ENCODE measurements around the gene RIC8B.

- TF ChIP-seq POLR2AphosphoS5 (IDR thresholded peaks at IDR 0.05) (no peak), CTCF (IDR thresholded peaks at IDR 0.05) (no peak), POLR2A (IDR thresholded peaks at IDR 0.05) (no peak)
These were observed 19.9 kb downstream of the RIC8B start for GRCh38 chr12:106794369-106794768.

Data from transverse colon (tissue), 4 donors.